Activated CD4-positive, alpha-beta T cell treated with anti-CD3 and anti-CD28 coated beads, Interleukin-2, amount 50 U/mL, for 24 hours (primary cell): ENCODE results near the gene ACSL3.

ENCODE experiments used
- DNase-seq, 2 donors: peaks; one replicate each; pipeline ENCODE4 v3.0.0-alpha.2; 2020; ENCODE audit warnings: low read depth in 1 of 2, low spot score in 1 of 2

The ACSL3 gene

DNA sequence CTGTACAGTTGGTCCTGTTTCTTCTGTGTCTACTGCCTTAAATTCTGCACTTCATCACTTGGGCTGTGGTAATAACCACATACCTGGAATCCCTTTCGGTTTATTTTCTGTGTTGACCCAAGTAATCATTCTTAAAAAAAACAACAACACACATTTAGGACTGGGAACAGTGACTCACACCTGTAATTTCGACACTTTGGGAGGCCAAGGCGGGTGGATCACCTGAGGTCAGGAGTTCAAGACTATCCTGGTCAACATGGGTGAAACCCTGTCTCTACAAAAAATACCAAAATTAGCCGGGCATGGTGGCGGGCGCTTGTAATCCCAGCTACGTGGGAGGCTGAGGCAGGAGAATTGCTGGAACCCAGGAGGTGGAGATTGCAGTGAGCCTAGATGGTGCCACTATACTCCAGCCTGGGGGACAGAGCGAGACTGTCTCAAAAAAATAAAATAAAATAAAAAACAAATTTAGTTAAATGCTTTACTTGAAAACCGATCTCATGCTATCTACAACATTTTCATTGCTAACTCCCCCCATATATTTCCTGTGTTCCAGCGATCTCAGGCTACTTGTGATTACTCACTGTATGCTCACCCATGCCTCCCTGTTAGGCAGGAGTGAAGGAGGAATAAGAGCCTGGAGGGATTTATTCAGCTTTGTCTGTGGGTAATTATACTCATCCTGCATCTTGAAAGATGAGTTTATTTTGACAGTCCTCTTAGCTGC is 18.2 kb downstream of the ACSL3 start:
- no peak for DNase-seq

DNA sequence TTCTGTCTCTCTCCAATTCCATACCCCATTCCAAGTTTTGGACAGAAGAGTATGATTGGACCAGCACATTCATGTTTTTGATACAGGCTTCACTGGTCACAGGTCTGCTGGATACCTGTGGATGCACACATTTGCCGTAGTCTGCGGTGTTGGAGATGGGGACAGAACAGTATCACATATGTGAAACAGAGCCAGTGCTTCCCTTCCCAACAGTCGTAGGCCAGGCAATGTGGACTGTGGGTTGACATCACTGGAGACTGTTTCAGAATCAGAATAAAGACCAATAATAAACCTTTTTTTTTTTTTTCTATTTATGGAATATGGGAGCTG is 18.7 kb downstream of the ACSL3 start:
- no peak for DNase-seq

GRCh38 chr2:222882484-222882928 is 21.7 kb downstream of the ACSL3 start:
- no peak for DNase-seq

- no peak for DNase-seq
Observed at GRCh38 chr2:222883420-222883819, 22.6 kb downstream of the ACSL3 start.

GRCh38 chr2:222884114-222884771 is 23.4 kb downstream of the ACSL3 start:
- DNase-seq = no peak

DNA sequence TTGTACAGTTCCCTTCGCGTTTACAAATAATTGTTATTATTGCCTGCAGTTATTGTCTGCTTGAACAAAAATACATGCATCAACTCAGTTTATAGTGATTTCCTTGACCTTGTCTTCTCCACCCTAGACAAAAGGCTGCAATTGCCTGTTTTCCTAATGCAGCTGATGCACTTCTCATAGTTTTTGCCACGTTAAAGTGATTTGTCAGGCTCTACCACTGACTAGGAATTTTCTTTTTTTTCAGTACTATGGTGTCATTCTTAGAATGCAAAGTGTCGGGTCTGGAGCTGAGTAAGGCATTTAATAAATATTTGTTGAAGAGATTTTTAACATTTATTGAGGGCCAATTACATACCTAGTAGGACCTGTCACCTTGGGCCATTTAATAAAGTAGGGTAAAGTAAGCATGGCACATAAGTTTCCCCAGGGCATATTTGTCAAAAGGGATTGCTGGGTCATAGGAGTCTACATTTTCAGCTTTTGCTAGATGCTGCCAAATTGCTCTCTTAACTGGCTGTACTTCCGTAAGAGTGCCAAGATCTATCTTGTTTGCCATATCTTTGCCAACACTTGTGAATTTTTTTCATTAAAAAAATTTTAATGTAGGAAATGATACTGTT is 24.1 kb downstream of the ACSL3 start:
- DNase-seq = no peak

- no peak for DNase-seq
Observed at GRCh38 chr2:222887124-222887523, 26.3 kb downstream of the ACSL3 start.

DNA sequence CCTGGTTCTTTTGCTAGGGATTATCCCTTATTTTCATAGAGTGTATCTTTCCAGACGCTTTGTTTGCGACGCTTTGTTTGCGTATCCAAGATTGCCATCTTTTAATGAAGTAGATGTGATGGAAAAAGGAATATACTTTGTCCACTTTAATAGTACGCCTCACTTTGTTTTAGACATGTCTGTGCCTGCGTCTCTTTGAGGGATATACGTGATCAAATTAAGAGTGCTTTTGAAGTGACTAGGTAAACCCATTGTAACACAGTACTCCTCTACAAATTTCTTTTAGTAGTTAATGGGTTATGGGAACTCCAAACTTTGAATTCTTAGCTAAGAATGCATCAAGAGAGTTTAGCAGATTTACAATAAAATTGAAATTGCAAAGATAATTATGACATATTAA is 27.9 kb downstream of the ACSL3 start:
- DNase-seq = no peak

GRCh38 chr2:222891890-222892289 is 31.1 kb downstream of the ACSL3 start:
- DNase-seq = no peak

DNA sequence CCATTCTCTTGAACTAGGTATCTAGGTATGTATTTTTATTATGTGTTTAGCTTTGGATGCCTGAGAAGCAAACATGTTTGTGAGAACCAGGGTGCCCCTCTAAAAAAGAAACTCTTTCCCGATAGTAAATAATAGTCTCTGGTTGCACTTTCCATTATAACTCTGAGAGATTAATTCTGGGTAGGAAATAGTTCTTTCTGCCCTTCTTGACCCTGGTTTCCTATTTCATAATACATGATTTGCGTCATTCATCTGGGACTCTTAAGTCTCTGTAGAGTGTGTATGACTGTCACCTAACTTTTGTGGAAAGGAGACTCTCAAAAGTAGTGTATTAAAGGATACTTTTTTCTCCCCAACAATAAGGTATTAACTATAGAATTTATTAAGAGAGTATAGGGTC is 31.5 kb downstream of the ACSL3 start:
- DNase-seq = no peak

- DNase-seq = no peak
Observed at GRCh38 chr2:222892761-222893160, 31.9 kb downstream of the ACSL3 start.

DNA sequence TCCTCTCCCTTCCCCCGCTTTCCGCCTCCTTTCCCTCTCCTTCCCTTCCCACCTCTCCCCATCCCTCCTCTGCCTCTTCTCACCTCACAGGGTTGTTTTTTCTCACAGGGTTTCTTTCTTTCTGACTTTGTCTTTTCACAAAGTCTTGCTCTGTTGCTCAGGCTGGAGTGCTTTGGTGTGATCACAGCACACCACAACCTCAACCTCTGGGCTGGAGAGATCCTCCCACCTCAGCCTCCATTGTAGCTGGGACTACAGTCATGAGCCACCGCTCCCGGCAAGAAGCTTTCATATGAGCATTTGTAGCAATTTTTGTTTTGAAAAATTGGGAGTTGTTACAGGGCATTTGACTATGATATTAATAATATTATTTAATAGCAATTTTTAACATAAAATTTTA is 32.9 kb downstream of the ACSL3 start:
- no peak for DNase-seq

GRCh38 chr2:222895144-222895543 is 34.3 kb downstream of the ACSL3 start:
- DNase-seq = no peak

- no peak for DNase-seq
Observed at GRCh38 chr2:222897898-222898297, 37.1 kb downstream of the ACSL3 start.

DNA sequence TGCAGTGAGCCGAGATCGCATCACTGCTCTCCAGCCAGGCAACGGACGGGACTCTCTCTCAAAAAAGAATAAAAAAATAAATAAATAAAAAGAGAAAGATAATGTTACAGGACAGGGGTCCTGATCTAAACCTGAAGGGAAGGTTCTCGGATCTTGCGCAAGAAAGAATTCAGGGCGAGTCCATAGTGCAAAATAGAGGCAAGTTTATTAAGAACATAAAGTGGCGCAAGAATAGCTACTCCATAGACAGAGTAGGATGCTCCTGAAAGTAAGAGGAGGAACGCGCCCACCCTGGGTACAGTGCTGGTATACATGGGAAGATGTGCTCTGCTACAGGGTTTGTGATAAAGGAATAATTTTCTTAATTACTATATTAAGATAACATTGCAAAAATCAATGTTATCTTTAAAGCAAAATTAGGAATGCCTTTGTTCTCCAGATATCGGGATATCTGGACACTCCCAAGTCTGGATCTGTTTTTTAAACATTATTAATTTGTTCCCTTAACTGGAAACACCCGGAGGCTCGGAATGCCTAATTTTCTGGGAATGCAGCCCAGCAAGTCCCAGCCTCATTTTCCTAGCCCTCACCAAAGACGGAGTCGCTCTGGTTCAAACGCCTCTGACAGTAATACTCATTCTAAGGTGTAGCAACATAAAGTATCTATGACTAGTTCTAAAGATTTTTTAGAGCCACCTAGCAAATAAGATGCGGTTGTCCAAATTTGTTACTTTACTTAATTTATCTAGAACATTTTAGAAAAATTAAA is 38.8 kb downstream of the ACSL3 start:
- DNase-seq = no peak

- no peak for DNase-seq
Observed at GRCh38 chr2:222900354-222900753, 39.5 kb downstream of the ACSL3 start.

DNA sequence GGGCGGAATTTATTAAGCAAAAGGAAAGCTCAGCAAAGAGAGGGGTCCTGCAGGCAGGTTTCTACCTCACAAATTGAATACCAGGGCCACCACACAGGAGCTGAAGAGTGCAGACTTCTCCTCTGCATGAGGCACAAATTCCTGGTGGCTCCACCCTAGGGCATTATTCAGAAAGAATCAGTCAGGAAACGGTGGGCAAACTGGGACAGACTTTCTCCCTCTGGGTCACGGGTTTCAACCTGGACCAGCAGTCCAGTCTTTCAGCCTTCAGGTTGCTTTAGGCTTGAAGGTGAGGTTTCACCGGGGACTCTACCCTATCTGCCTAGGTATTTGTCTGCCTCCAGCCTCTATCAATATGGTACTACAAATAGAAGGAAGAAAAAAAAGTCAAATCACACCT is 41.8 kb downstream of the ACSL3 start:
- no peak for DNase-seq

GRCh38 chr2:222903234-222904220 is 42.7 kb downstream of the ACSL3 start:
- peak in 1 of 2 donors; percentile 26 for DNase-seq

- no peak for DNase-seq
Observed at GRCh38 chr2:222904557-222905258, 43.9 kb downstream of the ACSL3 start.

GRCh38 chr2:222907048-222907447 is 46.2 kb downstream of the ACSL3 start:
- no peak for DNase-seq
